Measurements from ENCODE around the gene INTS7.
A peak's percentile ranks its signal among the peaks of the same experiment; 100 is the strongest.

Gene INTS7

GRCh38 chr1:212035123-212035834 is at the start of gene INTS7, which contains the start of gene DTL:
Gene INTS7, minus strand, starts transcription at chr1:212035557. Its CDS starts 120 bp downstream, at chr1:212035437.
Gene DTL, plus strand, starts transcription at chr1:212035748. Its CDS starts 143 bp downstream, at chr1:212035891.
- DNase-seq (ENCODE audit: low spot score) = peak; percentile 99

- no peak for DNase-seq (ENCODE audit: low spot score)
Observed at GRCh38 chr1:212082765-212083406, 47.5 kb upstream of the INTS7 start.

GRCh38 chr1:212078826-212079225 is 43.5 kb upstream of the INTS7 start:
- no peak for DNase-seq (ENCODE audit: low spot score)

GRCh38 chr1:212077028-212077427 is 41.7 kb upstream of the INTS7 start:
- DNase-seq (ENCODE audit: low spot score) = no peak

- no peak for DNase-seq (ENCODE audit: low spot score)
Observed at GRCh38 chr1:212074856-212075255, 39.5 kb upstream of the INTS7 start.

GRCh38 chr1:212074313-212074712 is 39.0 kb upstream of the INTS7 start:
- DNase-seq (ENCODE audit: low spot score) = no peak

GRCh38 chr1:212073490-212073889 is 38.1 kb upstream of the INTS7 start:
- no peak for DNase-seq (ENCODE audit: low spot score)

- DNase-seq (ENCODE audit: low spot score) = no peak
Observed at GRCh38 chr1:212072047-212072446, 36.7 kb upstream of the INTS7 start.

GRCh38 chr1:212070720-212071302 is 35.5 kb upstream of the INTS7 start:
- DNase-seq (ENCODE audit: low spot score) = peak; percentile 42

- DNase-seq (ENCODE audit: low spot score) = no peak
Observed at GRCh38 chr1:212067787-212068186, 32.4 kb upstream of the INTS7 start.

- DNase-seq (ENCODE audit: low spot score) = peak; percentile 50
Observed at GRCh38 chr1:212062832-212063438, 27.6 kb upstream of the INTS7 start.

GRCh38 chr1:212060632-212061472 is 25.5 kb upstream of the INTS7 start:
- no peak for DNase-seq (ENCODE audit: low spot score)

- no peak for DNase-seq (ENCODE audit: low spot score)
Observed at GRCh38 chr1:212055333-212055732, 20.0 kb upstream of the INTS7 start.

GRCh38 chr1:212053993-212054392 is 18.6 kb upstream of the INTS7 start:
- DNase-seq (ENCODE audit: low spot score) = no peak

- no peak for DNase-seq (ENCODE audit: low spot score)
Observed at GRCh38 chr1:212045981-212046380, 10.6 kb upstream of the INTS7 start.

- no peak for DNase-seq (ENCODE audit: low spot score)
Observed at GRCh38 chr1:212044851-212045250, 9.5 kb upstream of the INTS7 start.

GRCh38 chr1:212042436-212042835 is 7.1 kb upstream of the INTS7 start:
- no peak for DNase-seq (ENCODE audit: low spot score)

- DNase-seq (ENCODE audit: low spot score) = no peak
Observed at GRCh38 chr1:212040629-212041412, 5.5 kb upstream of the INTS7 start.

- no peak for DNase-seq (ENCODE audit: low spot score)
Observed at GRCh38 chr1:212039622-212040021, 4.3 kb upstream of the INTS7 start.

- DNase-seq (ENCODE audit: low spot score) = no peak
Observed at GRCh38 chr1:212037900-212038299, 2.5 kb upstream of the INTS7 start.
